IMR-90 (cell line): ENCODE measurements around the gene PRSS56. TPM values are rescaled to one million over a fixed set of nuclear protein-coding genes. Genes with fewer than 3 reads are reported as not detected.

ENCODE experiments used
- ATAC-seq: fragments of 200-7000 bp; cut with Tn5 transposase; 2 replicates; pipeline ENCODE4 v1.9.1; 2020; ENCODE audit warnings: low read depth, mild to moderate bottlenecking, moderate library complexity
- BruUV-seq: library from RNA; stranded (reverse); fragments of 400-500 nt; replicated peaks from 2 replicates; lab custom pipeline; 2021; lab: Mats Ljungman, UMichigan
- CTCF ChIA-PET: fragments of 300-600 bp; formaldehyde crosslinking; extraction: SDS; loops from one replicate; lab custom pipeline; 2021; ENCODE audit warnings: antibody characterized with exemption; lab: Yijun Ruan, JAX
- POLR2A ChIA-PET: fragments of 300-600 bp; sonication (Branson Sonifier 250); formaldehyde crosslinking; loops from one replicate; lab custom pipeline; 2022; ENCODE audit warnings: antibody characterized with exemption; ENCODE audit not compliant: unreplicated experiment; lab: Charles Lee
- DNase-seq: peaks from one replicate; pipeline ENCODE4 v3.0.0; 2013
- H2AFZ ChIP-seq: replicated peaks from 2 replicates; pipeline ENCODE3; 2013; ENCODE audit warnings: low read length, mild to moderate bottlenecking; ENCODE audit not compliant: poor library complexity
- H2AK5ac ChIP-seq: 2 replicates; pipeline ENCODE4 v1.6.1; 2013; ENCODE audit warnings: low read depth, low read length, inconsistent platforms
- H2AK9ac ChIP-seq: replicated peaks from 2 replicates; pipeline ENCODE3; 2013; ENCODE audit warnings: mild to moderate bottlenecking, low read depth, low read length, moderate library complexity; ENCODE audit not compliant: poor library complexity
- H2BK120ac ChIP-seq: 2 replicates; pipeline ENCODE4 v1.6.1; 2013; ENCODE audit warnings: low read depth, low read length, inconsistent platforms
- H2BK15ac ChIP-seq: 3 replicates; pipeline ENCODE4 v1.6.1; 2013; ENCODE audit warnings: low read depth, low read length, inconsistent platforms
- H2BK20ac ChIP-seq: 2 replicates; pipeline ENCODE4 v1.6.1; 2013; ENCODE audit warnings: low read depth, mild to moderate bottlenecking, inconsistent platforms, low read length, moderate library complexity
- H2BK5ac ChIP-seq: 2 replicates; pipeline ENCODE4 v1.6.1; 2013; ENCODE audit warnings: mild to moderate bottlenecking, low read depth, low read length, inconsistent platforms; ENCODE audit not compliant: poor library complexity, severe bottlenecking
- H3K14ac ChIP-seq: replicated peaks from 2 replicates; pipeline ENCODE4 v1.6.1; 2013; ENCODE audit warnings: low read depth, low read length, inconsistent platforms
- H3K18ac ChIP-seq: 2 replicates; pipeline ENCODE4 v1.6.1; 2013; ENCODE audit warnings: low read depth, low read length, control low read depth
- H3K23ac ChIP-seq: 2 replicates; pipeline ENCODE4 v1.6.1; 2013; ENCODE audit warnings: low read depth, low read length, inconsistent platforms
- H3K27ac ChIP-seq: 2 replicates; pipeline ENCODE4 v1.5.1; 2013; ENCODE audit warnings: mild to moderate bottlenecking, control low read depth, low read length; ENCODE audit not compliant: insufficient read depth
- H3K27me3 ChIP-seq: 2 replicates; pipeline ENCODE4 v1.6.1; 2013; ENCODE audit warnings: low read length; ENCODE audit not compliant: control insufficient read depth, insufficient read depth
- H3K36me3 ChIP-seq: 2 replicates; pipeline ENCODE4 v1.6.1; 2013; ENCODE audit warnings: low read length, mixed read lengths; ENCODE audit not compliant: control insufficient read depth, insufficient read depth
- H3K4ac ChIP-seq: 2 replicates; pipeline ENCODE4 v1.6.1; 2013; ENCODE audit warnings: low read depth, low read length, inconsistent platforms
- H3K4me1 ChIP-seq: 2 replicates; pipeline ENCODE4 v1.6.1; 2013; ENCODE audit warnings: low read length, mixed read lengths; ENCODE audit not compliant: control insufficient read depth, insufficient read depth
- H3K4me2 ChIP-seq: 2 replicates; pipeline ENCODE4 v1.6.1; 2013; ENCODE audit warnings: low read depth, mild to moderate bottlenecking, control low read depth, low read length, moderate library complexity
- H3K4me3 ChIP-seq: 2 replicates; pipeline ENCODE4 v1.5.1; 2013; ENCODE audit warnings: low read depth, mild to moderate bottlenecking, control low read depth, low read length, moderate library complexity; ENCODE audit not compliant: insufficient read depth
- H3K56ac ChIP-seq: 2 replicates; pipeline ENCODE4 v1.6.1; 2013; ENCODE audit warnings: low read length, inconsistent platforms; ENCODE audit not compliant: insufficient read depth; ENCODE audit errors: extremely low read depth
- H3K79me1 ChIP-seq, 2 experiments: 2 replicates each; pipeline ENCODE4 v1.6.1; 2013; ENCODE audit warnings: low read length in 2 of 2, inconsistent platforms in 1 of 2, low read depth in 1 of 2
- H3K9ac ChIP-seq: 2 replicates; pipeline ENCODE4 v1.6.1; 2013; ENCODE audit warnings: low read depth, low read length, control low read depth
- H3K9me1 ChIP-seq: 2 replicates; pipeline ENCODE4 v1.6.1; 2013; ENCODE audit warnings: low read length, inconsistent platforms; ENCODE audit not compliant: insufficient read depth
- H3K9me3 ChIP-seq: 2 replicates; pipeline ENCODE4 v1.6.1; 2013; ENCODE audit warnings: low read length; ENCODE audit not compliant: control insufficient read depth, insufficient read depth
- H4K20me1 ChIP-seq: 2 replicates; pipeline ENCODE4 v1.6.1; 2013; ENCODE audit warnings: low read length, inconsistent platforms; ENCODE audit not compliant: insufficient read depth
- H4K5ac ChIP-seq: 2 replicates; pipeline ENCODE4 v1.6.1; 2013; ENCODE audit warnings: mild to moderate bottlenecking, low read depth, low read length, control low read depth
- H4K8ac ChIP-seq, 2 experiments: 2 replicates each; pipeline ENCODE4 v1.6.1; 2013; ENCODE audit warnings: low read depth in 2 of 2, low read length in 2 of 2, control low read depth in 1 of 2, inconsistent platforms in 1 of 2
- H4K91ac ChIP-seq: 2 replicates; pipeline ENCODE4 v1.6.1; 2013; ENCODE audit warnings: low read depth, low read length, inconsistent platforms; ENCODE audit not compliant: insufficient read depth
- CHD1 ChIP-seq: IDR thresholded peaks from 2 replicates; pipeline ENCODE4 v1.6.1; 2012; ENCODE audit warnings: low read depth, low read length, improper control_type of control experiment
- MAFK ChIP-seq: IDR thresholded peaks from 2 replicates; pipeline ENCODE4 v1.6.1; 2012; ENCODE audit warnings: low read depth, low read length, improper control_type of control experiment
- WGBS, 2 experiments: methylation state at CpG; one replicate each; pipeline versions ENCODE4 v1.1.5 to v1.1.7; 2013; ENCODE audit warnings: missing lambda C conversion rate in 2 of 2; ENCODE audit not compliant: insufficient read length in 1 of 2; ENCODE audit errors: extremely low coverage in 2 of 2; 5-methylcytosine and 5-hydroxymethylcytosine counted together
- dilution Hi-C: fragments of 300-500 bp; cut with HindIII; formaldehyde crosslinking; loops from one replicate; pipeline ENCODE4 v1.14.3; 2018; ENCODE audit warnings: low sequenced_read_pairs; ENCODE audit not compliant: unreplicated experiment
- in situ Hi-C: fragments of 300-500 bp; cut with MboI; formaldehyde crosslinking; loops from 3 replicates; pipeline ENCODE4 v1.14.3; 2019; ENCODE audit warnings: low sequenced_read_pairs, inconsistent platforms, mixed read lengths
- intact Hi-C: fragments of 100-400 bp; cut with micrococcal nuclease; formaldehyde crosslinking; loops from 2 replicates; pipeline ENCODE4 v1.10.0; 2022
- polyA plus RNA-seq, 3 experiments: library from polyadenylated mRNA; depleted of rRNA; stranded (reverse); fragments of >200 nt; gene quantifications; 2 replicates each; pipeline ENCODE4 v1.2.3, GENCODE V29; 2012; ENCODE audit warnings: low replicate concordance in 1 of 3
- total RNA-seq: library from RNA; depleted of rRNA; stranded (reverse); fragments of >200 nt; gene quantifications from 2 replicates; pipeline ENCODE4 v1.2.3, GENCODE V29; 2012
- TF ChIP-seq, protein P1 (sequence below): fragments of 150-350 bp; IDR thresholded peaks from 2 replicates; pipeline ENCODE4 v1.6.1; 2016; ENCODE audit warnings: low read depth, mild to moderate bottlenecking, low read length, moderate library complexity, borderline replicate concordance
- TF ChIP-seq, protein P2 (sequence below): fragments of 150-350 bp; IDR thresholded peaks from 2 replicates; pipeline ENCODE4 v1.6.1; 2017; ENCODE audit warnings: mild to moderate bottlenecking, antibody characterized with exemption, low read length, low read depth

The PRSS56 gene
- total and polyA plus RNA-seq, 2 of the 4 experiments (the other 2 are of a cell fraction), result not detected

DNA sequence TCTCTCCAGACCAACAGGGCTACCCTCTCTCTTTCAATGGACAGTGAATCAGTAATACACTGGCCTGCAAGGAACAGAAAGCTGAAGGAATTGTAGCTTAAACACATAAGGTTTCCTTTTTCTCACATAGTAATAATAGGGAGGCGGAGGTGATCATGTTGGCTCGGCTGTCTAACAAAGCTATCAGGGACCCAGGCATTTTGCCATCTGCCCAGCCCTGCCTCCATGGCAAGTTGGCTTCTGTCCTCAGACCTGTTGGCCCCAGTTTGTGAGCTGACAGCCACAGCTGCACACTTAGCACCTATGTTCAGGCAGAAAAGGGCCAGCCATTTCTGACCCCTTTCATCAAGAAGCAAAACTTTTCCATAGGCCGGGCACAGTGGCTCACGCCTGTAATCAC, 17.3 kb downstream of the PRSS56 start:
- Histone ChIP-seq H3K4me1 (no peaks in the 10 kb centered on the region; the same call in 1 of the 2 replicates), H3K23ac (no peak overlapping the region), H3K27me3 (peaks cover 18% of the 10 kb centered on the region), H3K14ac (no peak overlapping the region), H2BK15ac (no peak overlapping the region), H2BK20ac (no peak overlapping the region), H3K9ac (no peak overlapping the region), H3K4ac (no peak overlapping the region), H4K8ac (no peak overlapping the region), H3K27ac (no peak overlapping the region), H4K91ac (no peak overlapping the region), H2BK5ac (no peak overlapping the region), H3K56ac (no peak overlapping the region), H2AK5ac (no peak overlapping the region), H3K9me1 (no peaks in the 10 kb centered on the region), H4K20me1 (no peaks in the 10 kb centered on the region; the same call in 1 of the 2 replicates), H3K79me1 (no peaks in the 10 kb centered on the region), H2AFZ (no peak overlapping the region), H3K18ac (no peak overlapping the region), H2BK120ac (no peak overlapping the region), H3K36me3 (no peaks in the 10 kb centered on the region), H3K4me3 (no peak overlapping the region), H4K5ac (no peak overlapping the region), H3K9me3 (peaks cover 6% of the 10 kb centered on the region), H3K4me2 (no peak overlapping the region), H2AK9ac (no peak overlapping the region)
- ChIA-PET POLR2A (interaction anchor here (0.5 kb wide), 1 partner anchor 93 kb away, joined by 6 read pairs; no protein-coding TSS in a partner anchor), CTCF (no interaction called here)
- intact Hi-C loops, result no loop called here
- no TSS peak for BruUV-seq
- TF ChIP-seq MAFK (no peak), CHD1 (no peak)
- TF ChIP-seq, protein P1, sequence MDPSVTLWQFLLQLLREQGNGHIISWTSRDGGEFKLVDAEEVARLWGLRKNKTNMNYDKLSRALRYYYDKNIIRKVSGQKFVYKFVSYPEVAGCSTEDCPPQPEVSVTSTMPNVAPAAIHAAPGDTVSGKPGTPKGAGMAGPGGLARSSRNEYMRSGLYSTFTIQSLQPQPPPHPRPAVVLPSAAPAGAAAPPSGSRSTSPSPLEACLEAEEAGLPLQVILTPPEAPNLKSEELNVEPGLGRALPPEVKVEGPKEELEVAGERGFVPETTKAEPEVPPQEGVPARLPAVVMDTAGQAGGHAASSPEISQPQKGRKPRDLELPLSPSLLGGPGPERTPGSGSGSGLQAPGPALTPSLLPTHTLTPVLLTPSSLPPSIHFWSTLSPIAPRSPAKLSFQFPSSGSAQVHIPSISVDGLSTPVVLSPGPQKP, result no peak
- TF ChIP-seq, protein P2, sequence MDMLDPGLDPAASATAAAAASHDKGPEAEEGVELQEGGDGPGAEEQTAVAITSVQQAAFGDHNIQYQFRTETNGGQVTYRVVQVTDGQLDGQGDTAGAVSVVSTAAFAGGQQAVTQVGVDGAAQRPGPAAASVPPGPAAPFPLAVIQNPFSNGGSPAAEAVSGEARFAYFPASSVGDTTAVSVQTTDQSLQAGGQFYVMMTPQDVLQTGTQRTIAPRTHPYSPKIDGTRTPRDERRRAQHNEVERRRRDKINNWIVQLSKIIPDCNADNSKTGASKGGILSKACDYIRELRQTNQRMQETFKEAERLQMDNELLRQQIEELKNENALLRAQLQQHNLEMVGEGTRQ, result no peak
- dilution Hi-C loops, result no loop called here
- DNase-seq (no peak), ATAC-seq (no peak)
- no CpG with 5 or more reads among the region's 4 CpGs for WGBS, 2 experiments
- in situ Hi-C loops, result no loop called here
